ENCODE results near the gene BUD23. TPM values are rescaled to one million over a fixed set of nuclear protein-coding genes. Genes with fewer than 3 reads are reported as not detected.
"Not testable (repeated sequence)": the region's sequence is repeated elsewhere in the genome, so short reads cannot be mapped to it uniquely, and the experiment has no call there.

BUD23 gene
- total RNA-seq, 8 experiments from 2014 or later, result 31.6 to 85.7 (median 49.2) TPM

DNA sequence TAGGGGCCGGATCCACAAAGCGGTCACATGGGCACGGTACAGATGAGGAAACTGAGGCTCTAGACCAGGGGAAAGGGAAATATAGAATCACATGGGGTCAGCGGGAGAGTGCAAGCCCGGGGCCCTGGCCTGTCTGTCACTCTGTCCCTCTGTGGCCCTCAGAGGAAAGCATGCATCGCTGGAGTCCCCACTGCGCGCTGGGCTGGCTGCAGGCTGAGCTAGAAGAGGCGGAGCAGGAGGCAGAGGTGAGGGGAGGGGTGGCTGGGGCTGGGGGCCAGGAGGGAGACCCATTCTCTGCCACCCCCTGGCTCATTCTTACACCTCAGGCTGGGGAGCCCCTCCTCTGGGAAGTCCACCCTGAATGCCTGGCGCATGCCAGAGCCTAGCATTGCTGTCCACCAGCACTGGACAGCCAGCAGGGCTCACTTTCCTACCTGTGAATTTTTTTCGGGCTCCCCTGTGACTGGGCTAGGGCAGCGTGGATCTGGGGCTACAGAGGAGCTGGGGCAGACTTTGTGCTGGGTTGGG lies 13.5 kb upstream of the BUD23 start:
- ATAC-seq (replicated peaks in 6 of 8), result no peak
- H3K4me3 ChIP-seq, result peak overlapping the region in 1 of 5 donors; percentile 98
- peaks cover 7 to 12% of the 10 kb centered on the region in 2 donors for H3K4me1 ChIP-seq (replicated peaks in 1 of 2)
- H3K27ac ChIP-seq, result no peak overlapping the region
- in situ Hi-C loops (cut with MboI; ENCODE audit: low pct_unique_long_range_greater_than_20kb in 2 of 9, low sequenced_read_pairs in 9 of 9, unreplicated experiment in 9 of 9), result loop anchor here in 1 of 9 experiments (10.0 kb wide), 1 partner anchor 65 kb away; no protein-coding TSS in a partner anchor
- 40 to 92% (median 50%) methylated on average over 1 to 4 of the region's 12 CpGs; no CpG with 5 or more reads in 7 of the 10 experiments for WGBS, 10 experiments

DNA sequence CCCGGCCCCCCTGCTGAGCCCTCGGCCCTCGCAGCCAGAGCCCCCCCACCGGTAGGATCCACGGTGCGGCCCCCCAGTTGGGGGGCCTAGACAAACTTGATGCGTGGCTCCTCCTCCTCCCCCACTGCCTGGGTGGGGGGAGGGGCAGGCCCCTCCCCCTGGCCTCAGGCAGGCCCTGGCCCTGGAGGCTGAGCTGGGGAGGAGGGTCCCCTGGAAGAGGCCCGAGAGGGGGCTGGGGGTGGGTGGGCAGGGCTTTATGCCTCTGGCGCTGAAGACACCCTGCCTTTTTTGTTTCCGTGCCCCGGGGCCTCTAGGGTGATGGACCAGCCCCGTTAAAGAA lies 12.1 kb upstream of the BUD23 start:
- ATAC-seq (replicated peaks in 6 of 8), result no peak
- WGBS, 10 experiments, result no CpG with 5 or more reads among the region's 12 CpGs
- peaks cover 7 to 12% of the 10 kb centered on the region in 2 donors for H3K4me1 ChIP-seq (replicated peaks in 1 of 2)
- in situ Hi-C loops (cut with MboI; ENCODE audit: low pct_unique_long_range_greater_than_20kb in 2 of 9, low sequenced_read_pairs in 9 of 9, unreplicated experiment in 9 of 9), result loop anchor here in 1 of 9 experiments (10.0 kb wide), 1 partner anchor 66 kb away; no protein-coding TSS in a partner anchor
- no peak overlapping the region for H3K4me3 ChIP-seq
- no peak overlapping the region for H3K27ac ChIP-seq

DNA sequence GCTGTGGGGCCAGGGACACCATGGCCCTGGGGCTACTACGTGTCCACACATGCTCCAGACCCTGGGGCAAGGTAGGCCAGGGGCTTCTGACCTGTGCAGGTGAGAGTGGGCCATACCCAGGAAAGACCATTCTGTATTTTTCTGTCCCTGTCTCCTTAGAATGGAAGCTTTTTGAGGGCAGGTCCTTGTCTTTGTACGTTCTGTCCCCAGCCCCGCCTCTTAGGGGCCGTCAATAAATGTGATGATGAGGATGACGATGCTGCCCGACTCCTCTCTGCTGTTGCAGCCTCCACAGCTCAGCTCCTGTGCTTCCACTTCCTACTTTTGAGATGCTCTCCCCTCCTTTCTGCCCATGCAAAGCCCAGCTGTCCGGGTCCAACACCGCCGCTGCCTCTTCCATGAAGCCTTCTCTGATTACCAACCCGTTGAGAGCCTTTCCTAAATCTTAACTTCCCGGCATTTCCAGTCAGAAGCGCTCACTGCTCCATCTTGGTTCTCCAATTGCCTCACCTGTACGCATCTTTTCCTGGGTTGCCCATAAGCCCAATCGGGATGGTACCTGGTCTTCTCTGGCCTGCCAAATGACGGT lies 11.4 kb upstream of the BUD23 start:
- ATAC-seq (replicated peaks in 6 of 8), result no peak
- WGBS, 10 experiments, result 89 to 100% (median 93%) methylated on average over 1 to 11 of the region's 15 CpGs; no CpG with 5 or more reads in 2 of the 10 experiments
- in situ Hi-C loops (cut with MboI; ENCODE audit: low pct_unique_long_range_greater_than_20kb in 2 of 9, low sequenced_read_pairs in 9 of 9, unreplicated experiment in 9 of 9), result loop anchor here in 1 of 9 experiments (10.0 kb wide), 1 partner anchor 67 kb away; no protein-coding TSS in a partner anchor
- Histone ChIP-seq H3K4me1 (replicated peaks in 1 of 2) (peaks cover 7 to 12% of the 10 kb centered on the region in 2 donors), H3K27ac (no peak overlapping the region), H3K4me3 (no peak overlapping the region)

DNA sequence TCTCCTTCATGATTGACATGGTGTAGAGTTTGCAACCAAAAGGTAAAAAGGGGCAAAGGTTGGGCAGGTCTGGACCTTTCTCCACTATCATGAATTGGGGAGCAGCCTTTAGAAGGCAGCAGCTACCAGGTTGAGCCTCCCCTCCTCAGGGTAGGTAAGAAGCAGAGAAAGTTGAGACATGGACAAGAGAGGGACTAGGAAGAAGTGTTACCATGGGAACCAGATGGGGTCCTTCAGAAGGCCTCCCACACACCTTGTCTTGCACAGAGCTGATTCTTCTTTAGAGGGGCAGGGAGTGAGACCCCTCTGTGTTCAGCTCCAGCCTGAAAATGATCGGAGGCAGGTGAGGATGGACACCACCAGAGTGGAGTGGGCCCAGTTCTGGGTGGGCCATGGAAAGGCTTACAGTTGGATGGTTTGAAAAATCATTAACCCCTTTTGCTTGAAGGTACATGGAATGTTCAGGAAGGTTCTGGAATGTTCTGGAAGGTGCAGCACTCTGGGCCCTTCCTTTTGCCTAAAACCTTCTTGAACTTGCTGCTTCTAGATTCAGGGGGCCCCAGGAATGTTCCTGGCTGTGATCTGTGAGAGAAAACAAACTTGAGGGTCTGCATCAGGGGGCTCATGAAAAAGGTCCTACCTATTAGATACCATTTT lies 8.8 kb upstream of the BUD23 start:
- Histone ChIP-seq H3K4me3 (no peak overlapping the region), H3K27ac (no peak overlapping the region), H3K4me1 (replicated peaks in 1 of 2) (peaks cover 2 to 5% of the 10 kb centered on the region in 2 donors)
- ATAC-seq (replicated peaks in 6 of 8), result no peak
- in situ Hi-C loops (cut with MboI; ENCODE audit: low pct_unique_long_range_greater_than_20kb in 2 of 9, low sequenced_read_pairs in 9 of 9, unreplicated experiment in 9 of 9), result loop anchor here in 1 of 9 experiments (10.0 kb wide), 1 partner anchor 70 kb away; no protein-coding TSS in a partner anchor
- 100% methylated on average over 1 of the region's 1 CpG; no CpG with 5 or more reads in 6 of the 10 experiments for WGBS, 10 experiments

DNA sequence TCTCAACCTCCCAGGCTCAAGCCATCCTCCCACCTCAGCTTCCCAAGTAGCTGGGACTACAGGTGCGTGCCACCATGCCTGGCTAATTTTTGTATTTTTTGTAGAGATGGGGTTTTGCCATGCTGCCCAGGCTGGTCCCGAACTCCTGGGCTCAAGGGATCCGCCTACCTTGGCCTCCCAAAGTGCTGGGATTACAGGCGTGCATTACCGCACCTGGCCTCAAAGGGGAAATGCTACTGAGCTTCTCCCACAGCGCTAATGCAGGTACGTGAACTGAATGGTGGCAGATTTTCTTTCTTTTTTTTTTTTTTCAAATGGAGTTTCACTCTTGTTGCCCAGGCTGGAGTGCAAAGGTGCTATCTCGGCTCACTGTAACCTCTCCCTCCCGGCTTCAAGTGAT lies 7.3 kb upstream of the BUD23 start:
- 67 to 100% (median 86%) methylated on average over 1 to 5 of the region's 9 CpGs; no CpG with 5 or more reads in 2 of the 10 experiments for WGBS, 10 experiments
- H3K4me3 ChIP-seq; ATAC-seq (replicated peaks in 6 of 8); H3K27ac ChIP-seq: not testable (repeated sequence)
- in situ Hi-C loops (cut with MboI; ENCODE audit: low pct_unique_long_range_greater_than_20kb in 2 of 9, low sequenced_read_pairs in 9 of 9, unreplicated experiment in 9 of 9), result loop anchor here in 1 of 9 experiments (10.0 kb wide), 1 partner anchor 71 kb away; no protein-coding TSS in a partner anchor
- H3K4me1 ChIP-seq (replicated peaks in 1 of 2), result peaks cover 9 to 15% of the 10 kb centered on the region in 2 donors

DNA sequence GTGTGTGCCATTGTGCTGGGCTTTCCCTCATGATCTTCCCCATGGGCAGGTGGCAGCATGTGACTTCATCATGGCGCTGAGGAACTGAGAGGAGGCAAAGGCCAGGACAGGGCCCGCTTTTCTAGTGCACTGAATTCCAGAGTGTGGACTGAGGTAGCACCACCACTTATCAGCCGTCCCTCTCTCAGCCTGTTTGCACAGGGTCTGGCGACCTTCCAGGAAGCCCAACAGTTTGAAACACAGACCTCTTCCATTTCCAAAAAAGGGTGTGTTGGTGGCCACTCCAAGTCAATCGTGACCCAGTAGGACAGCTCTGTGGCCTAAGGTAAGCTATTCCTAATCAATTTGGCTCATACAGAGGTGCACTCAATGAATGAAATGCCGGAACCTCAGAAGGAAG lies 4.5 kb upstream of the BUD23 start:
- in situ Hi-C loops (cut with MboI; ENCODE audit: low pct_unique_long_range_greater_than_20kb in 2 of 9, low sequenced_read_pairs in 9 of 9, unreplicated experiment in 9 of 9), result loop anchor here in 1 of 9 experiments (10.0 kb wide), 1 partner anchor 74 kb away; no protein-coding TSS in a partner anchor
- ATAC-seq (replicated peaks in 6 of 8), result no peak

DNA sequence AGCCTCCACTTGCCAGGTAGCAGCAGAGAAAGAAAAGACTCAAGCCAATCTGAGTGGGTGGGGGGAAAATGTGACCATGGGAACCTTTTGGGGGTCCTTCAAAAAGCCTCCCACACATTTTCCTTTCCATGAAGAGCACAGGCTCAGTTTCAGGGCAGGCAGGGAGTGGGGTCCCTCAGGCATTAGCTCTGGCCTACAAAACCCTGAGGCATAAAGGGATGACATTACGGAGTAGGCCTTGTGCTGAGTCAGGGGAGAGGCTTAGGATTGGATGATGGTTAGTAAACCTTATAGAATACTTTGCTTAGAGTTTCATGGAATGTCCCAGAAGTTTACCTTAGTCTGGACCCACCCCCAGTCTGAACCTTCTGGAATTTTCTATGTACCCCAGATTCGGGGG lies 3.7 kb upstream of the BUD23 start:
- H3K27ac ChIP-seq, result no peak overlapping the region
- 80 to 100% (median 100%) methylated on average over 1 of the region's 2 CpGs; no CpG with 5 or more reads in 5 of the 10 experiments for WGBS, 10 experiments
- ATAC-seq (replicated peaks in 6 of 8), result no peak
- H3K4me1 ChIP-seq (replicated peaks in 1 of 2), result peaks cover 20 to 29% of the 10 kb centered on the region in 2 donors
- no peak overlapping the region for H3K4me3 ChIP-seq
- in situ Hi-C loops (cut with MboI; ENCODE audit: low pct_unique_long_range_greater_than_20kb in 2 of 9, low sequenced_read_pairs in 9 of 9, unreplicated experiment in 9 of 9), result loop anchor here in 1 of 9 experiments (10.0 kb wide), 1 partner anchor 75 kb away; no protein-coding TSS in a partner anchor

More for the DNA sequence above, 4.5 kb upstream of the BUD23 start:
- Histone ChIP-seq H3K27ac (no peak overlapping the region), H3K4me3 (no peak overlapping the region), H3K4me1 (replicated peaks in 1 of 2) (peaks cover 20 to 24% of the 10 kb centered on the region in 2 donors)
- 58 to 100% (median 100%) methylated on average over 1 to 2 of the region's 6 CpGs; no CpG with 5 or more reads in 2 of the 10 experiments for WGBS, 10 experiments

DNA sequence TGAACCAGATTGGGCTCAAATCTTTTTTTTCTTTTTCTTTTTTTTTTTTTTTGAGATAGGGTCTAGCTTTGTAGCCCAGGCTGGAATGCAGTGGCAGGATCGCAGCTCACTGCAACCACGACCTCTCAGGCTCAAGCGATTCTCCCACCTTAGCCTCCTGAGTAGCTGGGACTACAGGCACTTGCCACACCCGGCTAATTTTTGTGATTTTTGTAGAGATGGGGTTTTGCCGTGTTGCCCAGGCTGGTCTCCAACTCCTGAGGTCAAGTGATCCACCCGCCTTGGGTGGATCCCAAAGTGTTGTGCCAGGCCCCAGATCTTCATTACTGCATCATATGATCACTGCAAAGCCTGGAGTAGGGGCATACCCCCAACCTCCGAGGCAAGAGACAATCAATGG lies 2.9 kb upstream of the BUD23 start:
- Histone ChIP-seq H3K4me1 (replicated peaks in 1 of 2) (peaks cover 20 to 29% of the 10 kb centered on the region in 2 donors), H3K27ac (no peak overlapping the region), H3K4me3 (peak overlapping the region in 1 of 5 donors; percentile 3)
- in situ Hi-C loops (cut with MboI; ENCODE audit: low pct_unique_long_range_greater_than_20kb in 2 of 9, low sequenced_read_pairs in 9 of 9, unreplicated experiment in 9 of 9), result no loop called here
- 58 to 93% (median 81%) methylated on average over 1 to 7 of the region's 7 CpGs; no CpG with 5 or more reads in 4 of the 10 experiments for WGBS, 10 experiments
- no peak for ATAC-seq (replicated peaks in 6 of 8)

DNA sequence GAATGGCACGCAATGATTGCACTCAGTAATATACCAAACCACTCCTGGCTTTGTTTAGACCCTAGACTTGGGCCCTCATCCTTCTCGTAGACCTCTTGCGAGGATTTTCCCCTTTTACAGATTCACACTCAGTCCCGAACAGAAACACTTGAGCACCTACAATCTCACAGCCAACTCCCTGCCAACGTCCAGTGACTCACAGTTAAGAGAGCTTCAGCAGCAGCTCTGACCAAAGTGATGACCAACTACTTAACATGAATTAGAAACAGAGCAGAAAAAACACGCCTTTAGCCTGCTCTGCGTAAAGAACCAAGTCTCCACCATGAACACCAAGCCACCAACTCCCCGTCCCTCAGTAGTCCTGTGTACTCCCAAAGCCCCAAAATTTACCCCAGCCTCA lies 2.4 kb upstream of the BUD23 start:
- ATAC-seq (replicated peaks in 6 of 8), result peak in 2 of 8 experiments; percentile 12 to 25
- WGBS, 10 experiments, result 61 to 100% (median 81%) methylated on average over 1 to 7 of the region's 8 CpGs
- H3K4me3 ChIP-seq, result peak overlapping the region; percentile 67 to 89 (median 83)
- H3K27ac ChIP-seq, result no peak overlapping the region
- peaks cover 20 to 29% of the 10 kb centered on the region in 2 donors for H3K4me1 ChIP-seq (replicated peaks in 1 of 2)
- in situ Hi-C loops (cut with MboI; ENCODE audit: low pct_unique_long_range_greater_than_20kb in 2 of 9, low sequenced_read_pairs in 9 of 9, unreplicated experiment in 9 of 9), result no loop called here

DNA sequence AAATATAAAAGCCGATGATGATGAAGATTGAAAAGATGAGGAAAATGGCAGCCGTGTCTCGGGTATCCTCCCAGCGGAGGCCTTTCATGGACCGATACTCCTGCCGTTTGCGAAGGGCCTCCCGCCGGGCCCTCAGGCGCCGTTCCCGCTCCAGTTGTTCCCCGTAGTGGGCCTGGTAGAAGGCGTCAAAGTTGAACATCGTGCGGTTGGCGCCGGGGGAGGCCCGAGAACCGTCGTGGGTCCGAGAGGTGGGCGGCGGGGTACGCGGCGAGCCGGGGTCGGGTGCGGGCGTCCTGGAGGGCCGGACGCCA lies 697 bp upstream of the BUD23 start:
- Histone ChIP-seq H3K27ac (peak overlapping the region; percentile 86 to 93), H3K4me3 (peak overlapping the region; percentile 67 to 89 (median 83)), H3K4me1 (replicated peaks in 1 of 2) (peaks cover 20 to 29% of the 10 kb centered on the region in 2 donors)
- ATAC-seq (replicated peaks in 6 of 8), result peak in 1 of 8 experiments; percentile 2
- WGBS, 10 experiments, result 0% methylated on average over 1 to 7 of the region's 33 CpGs; no CpG with 5 or more reads in 5 of the 10 experiments
- in situ Hi-C loops (cut with MboI; ENCODE audit: low pct_unique_long_range_greater_than_20kb in 2 of 9, low sequenced_read_pairs in 9 of 9, unreplicated experiment in 9 of 9), result no loop called here

DNA sequence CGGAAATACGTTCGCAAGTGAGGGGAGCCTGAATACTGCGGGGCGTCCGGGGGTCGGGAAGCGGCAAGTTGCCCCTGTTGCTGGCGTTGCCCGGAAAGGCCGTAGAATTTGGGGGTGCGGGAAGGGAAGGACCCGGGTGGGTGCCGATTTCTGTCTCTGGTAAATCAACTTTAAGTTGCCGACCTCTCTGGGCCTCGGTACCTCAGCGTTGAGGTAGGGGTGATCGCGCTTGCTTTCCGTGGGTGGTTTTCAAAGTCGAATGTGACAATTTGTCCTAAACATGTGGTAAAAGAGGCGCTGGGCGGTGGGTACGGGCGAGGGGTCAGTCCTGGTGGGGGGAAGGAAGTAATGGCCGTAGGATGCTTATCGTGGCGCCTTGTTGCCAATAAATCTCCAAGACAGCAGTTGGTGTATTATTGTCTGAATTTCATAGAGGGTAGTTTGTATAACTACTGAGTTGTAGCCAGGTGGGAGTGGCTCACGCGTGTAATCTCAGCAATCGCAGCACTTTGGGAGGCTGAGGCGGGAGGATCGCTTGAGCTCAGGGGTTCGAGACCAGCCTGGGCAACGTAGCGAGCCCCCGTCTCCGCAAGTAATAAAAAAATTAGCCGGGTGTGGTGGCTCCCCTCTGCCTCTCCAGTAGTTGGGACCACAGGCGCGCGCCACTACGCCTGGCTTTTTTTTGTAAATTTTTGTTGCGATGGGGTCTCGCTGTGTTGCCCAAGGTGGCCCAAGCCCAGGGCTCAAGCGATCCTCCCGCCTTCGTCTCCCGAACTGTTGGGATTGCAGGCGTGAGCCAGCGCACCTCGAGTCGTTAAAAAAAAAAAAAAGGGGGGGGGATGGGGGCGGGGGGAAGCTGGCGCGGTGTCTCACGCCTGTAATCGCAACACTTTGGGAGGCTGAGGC lies 644 bp downstream of the BUD23 start:
- Histone ChIP-seq H3K27ac (peak overlapping the region; percentile 56 to 75), H3K4me3 (peak overlapping the region; percentile 67 to 89 (median 83)), H3K4me1 (replicated peaks in 1 of 2) (peaks cover 20 to 29% of the 10 kb centered on the region in 2 donors)
- 0 to 60% (median 8%) methylated on average over 2 to 18 of the region's 58 CpGs; no CpG with 5 or more reads in 3 of the 10 experiments for WGBS, 10 experiments
- in situ Hi-C loops (cut with MboI; ENCODE audit: low pct_unique_long_range_greater_than_20kb in 2 of 9, low sequenced_read_pairs in 9 of 9, unreplicated experiment in 9 of 9), result no loop called here
- peak in 6 of 8 experiments; percentile 5 to 32 (median 20) for ATAC-seq (replicated peaks in 6 of 8)

DNA sequence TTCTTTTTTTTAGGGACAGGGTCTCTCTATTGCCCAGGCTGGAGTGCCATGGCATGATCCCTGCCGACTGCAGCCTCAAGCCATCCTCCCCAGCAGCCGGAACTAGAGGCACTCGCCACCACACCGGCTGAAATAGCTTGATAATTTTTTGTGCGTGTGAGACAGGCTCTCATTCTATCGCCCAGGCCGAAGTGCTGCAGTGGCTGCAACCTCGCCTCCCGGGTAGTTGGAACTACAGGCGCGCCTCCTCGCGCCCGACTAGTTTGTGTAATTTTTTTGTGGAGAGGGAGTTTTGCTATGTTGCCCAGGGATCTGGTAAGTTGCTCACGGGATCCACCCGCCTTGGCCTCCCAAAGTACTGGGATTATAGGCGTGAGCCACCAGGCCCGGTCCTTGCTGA lies 1.9 kb downstream of the BUD23 start:
- WGBS, 10 experiments, result 94 to 100% (median 100%) methylated on average over 1 to 8 of the region's 18 CpGs; no CpG with 5 or more reads in 5 of the 10 experiments
- H3K4me3 ChIP-seq, result no peak overlapping the region
- H3K27ac ChIP-seq, result no peak overlapping the region

More for the DNA sequence above, 1.9 kb downstream of the BUD23 start:
- ATAC-seq (replicated peaks in 6 of 8), result no peak
- in situ Hi-C loops (cut with MboI; ENCODE audit: low pct_unique_long_range_greater_than_20kb in 2 of 9, low sequenced_read_pairs in 9 of 9, unreplicated experiment in 9 of 9), result no loop called here
- peaks cover 19 to 25% of the 10 kb centered on the region in 2 donors for H3K4me1 ChIP-seq (replicated peaks in 1 of 2)

Data from motor neuron (in vitro differentiated cells).